ENCODE measurements around the gene AVP. TPM values are rescaled to one million over a fixed set of nuclear protein-coding genes. Genes with fewer than 3 reads are reported as not detected.

AVP gene
- total RNA-seq, 1 experiment from 2014 or later = not detected

DNA sequence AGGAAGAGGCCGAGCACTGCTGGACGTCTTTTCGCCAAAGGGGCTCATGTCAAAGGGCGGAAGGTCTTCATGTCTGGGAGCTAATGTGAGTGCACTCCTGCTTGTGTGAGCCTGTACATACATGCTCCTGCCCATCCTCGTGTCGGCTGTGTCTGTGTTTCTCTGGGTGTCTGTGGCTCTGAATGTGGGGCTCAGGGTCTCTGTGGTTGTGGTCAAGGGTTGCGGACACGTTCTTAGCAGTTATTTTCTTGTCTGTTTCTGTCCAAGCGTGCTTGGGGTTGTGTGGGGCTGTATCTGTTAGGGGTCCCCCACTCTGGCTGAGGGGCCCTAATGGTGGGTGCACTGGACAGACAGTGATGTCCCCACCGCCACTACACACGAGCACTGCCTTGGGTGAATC is 2.9 kb downstream of the AVP start:
- H2BK20ac ChIP-seq (ENCODE audit: low read depth, low read length, poor library complexity, severe bottlenecking) = no peak overlapping the region
- no peaks in the 10 kb centered on the region for H3K79me1 ChIP-seq (ENCODE audit: insufficient read depth, low read depth, low read length, poor library complexity, severe bottlenecking)
- no peak overlapping the region for H4K91ac ChIP-seq (ENCODE audit: insufficient read length, low read depth, low read length)
- H3K27ac Mint-ChIP-seq = no peak overlapping the region
- H3K4me1 ChIP-seq (ENCODE audit: insufficient read depth, low read length) = no peaks in the 10 kb centered on the region; the same call in 1 of the 2 replicates
- no peak overlapping the region for H3T11ph ChIP-seq (ENCODE audit: low read length)
- H3K9me3 ChIP-seq (ENCODE audit: control insufficient read depth, low read depth, low read length) = no peaks in the 10 kb centered on the region
- peaks cover 0 to 3% of the 10 kb centered on the region in 2 experiments; a peak in 1 of 4 replicates for H3K4me1 Mint-ChIP-seq
- peak overlapping the region; percentile 35 for H3K4me2 ChIP-seq (ENCODE audit: insufficient read depth, insufficient read length, low read length)
- no peaks in the 10 kb centered on the region for H3K79me2 ChIP-seq (ENCODE audit: insufficient read depth, low read length)
- H4K5ac ChIP-seq (ENCODE audit: insufficient read length, low read depth, low read length) = no peak overlapping the region
- DNase-seq = no peak
- no peak overlapping the region for H3K9ac ChIP-seq (ENCODE audit: extremely low read depth, insufficient read length, low read length)
- H3K27me3 Mint-ChIP-seq (ENCODE audit: low read depth) = peaks cover 67% of the 10 kb centered on the region
- no peak overlapping the region for H2BK12ac ChIP-seq (ENCODE audit: insufficient read length, low read depth, low read length)
- no peak overlapping the region for H2AFZ ChIP-seq (ENCODE audit: low read length)
- peaks cover 4% of the 10 kb centered on the region for H3K23me2 ChIP-seq (ENCODE audit: insufficient read length, low read depth, low read length, poor library complexity, severe bottlenecking)
- peaks cover 29% of the 10 kb centered on the region for H3K27me3 ChIP-seq (ENCODE audit: insufficient read depth, low read length)
- no peak overlapping the region for H3K18ac ChIP-seq (ENCODE audit: insufficient read length, low read depth, low read length)
- peaks cover 2% of the 10 kb centered on the region in 2 experiments; a peak in 2 of 5 replicates for H3K9me3 Mint-ChIP-seq
- no peak overlapping the region for H2BK120ac ChIP-seq (ENCODE audit: low read depth, low read length, poor library complexity, severe bottlenecking)
- H4K8ac ChIP-seq (replicated peaks; ENCODE audit: insufficient read length, low read depth, low read length) = no peak overlapping the region
- H3K4ac ChIP-seq (ENCODE audit: low read depth, low read length) = no peak overlapping the region
- TF ChIP-seq, protein P1, sequence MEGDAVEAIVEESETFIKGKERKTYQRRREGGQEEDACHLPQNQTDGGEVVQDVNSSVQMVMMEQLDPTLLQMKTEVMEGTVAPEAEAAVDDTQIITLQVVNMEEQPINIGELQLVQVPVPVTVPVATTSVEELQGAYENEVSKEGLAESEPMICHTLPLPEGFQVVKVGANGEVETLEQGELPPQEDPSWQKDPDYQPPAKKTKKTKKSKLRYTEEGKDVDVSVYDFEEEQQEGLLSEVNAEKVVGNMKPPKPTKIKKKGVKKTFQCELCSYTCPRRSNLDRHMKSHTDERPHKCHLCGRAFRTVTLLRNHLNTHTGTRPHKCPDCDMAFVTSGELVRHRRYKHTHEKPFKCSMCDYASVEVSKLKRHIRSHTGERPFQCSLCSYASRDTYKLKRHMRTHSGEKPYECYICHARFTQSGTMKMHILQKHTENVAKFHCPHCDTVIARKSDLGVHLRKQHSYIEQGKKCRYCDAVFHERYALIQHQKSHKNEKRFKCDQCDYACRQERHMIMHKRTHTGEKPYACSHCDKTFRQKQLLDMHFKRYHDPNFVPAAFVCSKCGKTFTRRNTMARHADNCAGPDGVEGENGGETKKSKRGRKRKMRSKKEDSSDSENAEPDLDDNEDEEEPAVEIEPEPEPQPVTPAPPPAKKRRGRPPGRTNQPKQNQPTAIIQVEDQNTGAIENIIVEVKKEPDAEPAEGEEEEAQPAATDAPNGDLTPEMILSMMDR (conservative IDR thresholded peaks at IDR 0.05) = no peak
- no peak overlapping the region for H2BK15ac ChIP-seq (ENCODE audit: low read depth, low read length)
- no CpG with 5 or more reads among the region's 11 CpGs for WGBS (ENCODE audit: extremely low coverage, insufficient read length, low lambda C conversion rate)
- H2BK5ac ChIP-seq (ENCODE audit: insufficient read length, low read length) = no peak overlapping the region
- H4K20me1 ChIP-seq (ENCODE audit: control insufficient read depth, insufficient read depth, insufficient read length) = no peaks in the 10 kb centered on the region
- no peaks in the 10 kb centered on the region; a peak in 2 of 7 replicates for H3K36me3 Mint-ChIP-seq (ENCODE audit: insufficient read depth in 1 of 3, low read depth in 3 of 3)
- H3K14ac ChIP-seq (ENCODE audit: insufficient read depth, low read length) = no peak overlapping the region
- no peak overlapping the region for H3K56ac ChIP-seq (ENCODE audit: insufficient read length, low read depth, low read length)
- no peak overlapping the region for H2AK5ac ChIP-seq (ENCODE audit: insufficient read length, low read length)
- peak overlapping the region in 1 of 2 experiments; percentile 79; a peak in 2 of 5 replicates for H3K4me3 Mint-ChIP-seq
- H3K23ac ChIP-seq (ENCODE audit: insufficient read length, low read depth, low read length) = no peak overlapping the region
- H3K27ac ChIP-seq (ENCODE audit: insufficient read length, low read depth, low read length) = no peak overlapping the region

All from H9 (cell line).